AG04450 (cell line): ENCODE measurements around the gene CLSTN3. TPM values are rescaled to one million over a fixed set of nuclear protein-coding genes. Genes with fewer than 3 reads are reported as not detected.

Experiments
- CTCF ChIA-PET: fragments of 300-600, 350-600 bp; formaldehyde crosslinking; extraction: SDS; loops from one replicate; lab custom pipeline; 2022; ENCODE audit warnings: antibody characterized with exemption, inconsistent platforms; lab: Charles Lee
- POLR2A ChIA-PET: fragments of 350-600 bp; formaldehyde crosslinking; extraction: SDS; loops from one replicate; lab custom pipeline; 2021; ENCODE audit warnings: antibody characterized with exemption, inconsistent platforms; lab: Yijun Ruan, JAX
- DNase-seq: peaks from one replicate; pipeline ENCODE4 v3.0.0-alpha.2; 2011; ENCODE audit warnings: low read depth, low spot score
- H3K27ac ChIP-seq: one replicate; pipeline ENCODE4 v1.5.1; 2012; ENCODE audit warnings: low read depth, low read length, control low read depth
- H3K27me3 ChIP-seq: one replicate; pipeline ENCODE4 v1.6.0; 2012; ENCODE audit warnings: low read length; ENCODE audit not compliant: control insufficient read depth, insufficient read depth
- H3K4me3 ChIP-seq: 2 replicates; pipeline ENCODE4 v1.5.1; 2011; ENCODE audit warnings: mild to moderate bottlenecking, low read depth, low read length, control low read depth
- H3K9me3 ChIP-seq: 2 replicates; pipeline ENCODE4 v1.5.1; 2012; ENCODE audit warnings: low read length; ENCODE audit not compliant: control insufficient read depth, insufficient read depth
- polyA plus RNA-seq: library from polyadenylated mRNA; depleted of rRNA; stranded (reverse); fragments of >200 nt; gene quantifications from 2 replicates; pipeline ENCODE4 v1.2.3, GENCODE V29; 2011
- TF ChIP-seq, protein P1 (sequence below): IDR thresholded peaks from 2 replicates; pipeline ENCODE4 v1.5.1; 2011; ENCODE audit warnings: low read depth, low read length, control low read depth, inconsistent platforms

The CLSTN3 gene
- polyA plus RNA-seq, 1 experiment, result 22.3 TPM

DNA sequence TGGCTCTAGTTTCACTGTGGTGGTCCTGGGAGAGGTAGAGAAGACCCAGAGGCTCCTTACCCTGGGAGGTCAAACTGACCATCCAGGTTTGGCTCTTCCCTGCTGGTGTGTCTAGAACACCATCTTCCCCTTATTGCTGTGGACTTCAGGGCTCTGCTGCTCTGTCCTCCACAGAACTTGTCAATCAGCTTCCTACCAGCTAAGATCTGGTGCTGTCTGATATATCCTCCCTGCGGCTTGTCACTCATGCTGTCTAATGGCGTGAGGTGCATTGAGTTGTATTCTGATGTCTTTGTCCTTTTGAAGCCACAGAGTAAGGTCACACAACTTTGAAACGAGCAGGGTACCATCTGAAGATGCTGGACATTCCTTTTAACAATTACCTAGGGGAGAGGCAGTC, 14.0 kb upstream of the CLSTN3 start:
- H3K9me3 ChIP-seq, result no peaks in the 10 kb centered on the region
- H3K27me3 ChIP-seq, result no peaks in the 10 kb centered on the region
- ChIA-PET POLR2A (no interaction called here), CTCF (no interaction called here)
- no peak overlapping the region for H3K4me3 ChIP-seq
- H3K27ac ChIP-seq, result no peak overlapping the region
- no peak for DNase-seq
- TF ChIP-seq, protein P1, sequence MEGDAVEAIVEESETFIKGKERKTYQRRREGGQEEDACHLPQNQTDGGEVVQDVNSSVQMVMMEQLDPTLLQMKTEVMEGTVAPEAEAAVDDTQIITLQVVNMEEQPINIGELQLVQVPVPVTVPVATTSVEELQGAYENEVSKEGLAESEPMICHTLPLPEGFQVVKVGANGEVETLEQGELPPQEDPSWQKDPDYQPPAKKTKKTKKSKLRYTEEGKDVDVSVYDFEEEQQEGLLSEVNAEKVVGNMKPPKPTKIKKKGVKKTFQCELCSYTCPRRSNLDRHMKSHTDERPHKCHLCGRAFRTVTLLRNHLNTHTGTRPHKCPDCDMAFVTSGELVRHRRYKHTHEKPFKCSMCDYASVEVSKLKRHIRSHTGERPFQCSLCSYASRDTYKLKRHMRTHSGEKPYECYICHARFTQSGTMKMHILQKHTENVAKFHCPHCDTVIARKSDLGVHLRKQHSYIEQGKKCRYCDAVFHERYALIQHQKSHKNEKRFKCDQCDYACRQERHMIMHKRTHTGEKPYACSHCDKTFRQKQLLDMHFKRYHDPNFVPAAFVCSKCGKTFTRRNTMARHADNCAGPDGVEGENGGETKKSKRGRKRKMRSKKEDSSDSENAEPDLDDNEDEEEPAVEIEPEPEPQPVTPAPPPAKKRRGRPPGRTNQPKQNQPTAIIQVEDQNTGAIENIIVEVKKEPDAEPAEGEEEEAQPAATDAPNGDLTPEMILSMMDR, result no peak

DNA sequence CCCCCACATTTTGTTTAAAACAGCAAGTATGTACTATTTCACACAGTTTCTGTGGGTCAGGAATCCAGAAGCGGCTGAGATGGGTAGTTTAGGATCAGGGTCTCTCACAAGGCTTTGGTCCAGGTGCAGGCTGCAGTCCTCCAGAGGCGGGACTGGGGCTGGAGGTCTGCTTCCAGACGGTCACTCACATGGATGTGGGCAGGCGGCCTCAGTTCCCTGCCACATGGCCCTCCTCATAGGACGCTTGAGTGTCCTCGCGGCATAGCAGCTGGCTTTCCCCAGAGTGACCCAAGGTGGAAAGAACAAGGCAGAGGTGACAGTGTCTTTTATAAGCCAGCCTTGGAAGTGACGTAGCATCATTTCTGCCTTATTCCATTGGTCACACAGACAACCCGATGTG, 13.3 kb upstream of the CLSTN3 start:
- Histone ChIP-seq H3K4me3 (no peak overlapping the region), H3K9me3 (no peaks in the 10 kb centered on the region), H3K27me3 (no peaks in the 10 kb centered on the region), H3K27ac (no peak overlapping the region)
- TF ChIP-seq, protein P1, result no peak
- DNase-seq, result no peak
- CTCF ChIA-PET, result no interaction called here
- POLR2A ChIA-PET, result no interaction called here

DNA sequence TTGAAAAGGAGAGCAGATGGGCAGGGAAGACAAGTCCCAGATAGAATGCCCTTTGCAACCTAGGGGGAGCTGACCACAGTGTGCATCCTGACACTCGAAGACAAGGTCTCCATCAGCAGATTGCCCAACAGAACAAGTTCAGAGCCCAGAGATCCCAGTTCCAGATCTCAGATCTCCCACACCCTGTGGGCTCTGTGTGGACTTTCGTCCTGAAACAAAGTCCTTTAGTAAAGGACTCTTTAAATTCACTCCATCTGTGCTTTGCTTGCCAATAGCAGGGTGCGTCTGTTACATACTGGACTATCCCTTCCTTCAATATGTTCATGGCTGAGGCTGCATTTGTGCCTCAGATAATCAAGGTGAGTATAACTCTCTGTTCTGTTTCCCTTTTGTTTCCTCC, 12.5 kb upstream of the CLSTN3 start:
- Histone ChIP-seq H3K9me3 (no peaks in the 10 kb centered on the region), H3K27me3 (no peaks in the 10 kb centered on the region), H3K4me3 (no peak overlapping the region), H3K27ac (no peak overlapping the region)
- ChIA-PET CTCF (no interaction called here), POLR2A (no interaction called here)
- no peak for DNase-seq
- TF ChIP-seq, protein P1, result no peak

DNA sequence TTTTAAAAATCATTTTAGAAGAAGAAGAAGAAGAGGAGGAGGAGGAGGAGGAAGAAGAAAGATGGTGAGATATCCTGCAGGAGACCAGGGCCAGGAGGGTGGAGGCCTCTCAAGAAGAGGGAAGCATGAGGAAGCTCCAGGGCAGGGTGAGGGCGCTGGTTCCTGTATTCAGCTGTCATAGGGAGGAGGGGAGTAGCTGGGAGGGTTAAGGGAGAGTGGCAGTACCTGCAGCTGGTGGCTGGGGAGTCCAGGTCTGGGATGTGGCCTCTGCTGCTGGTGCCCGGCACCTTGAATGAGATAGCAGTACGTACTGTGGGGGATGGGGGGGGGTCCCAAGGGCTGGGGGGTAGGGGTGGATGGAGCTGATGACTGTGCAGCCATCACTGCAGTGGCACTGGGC, 11.3 kb upstream of the CLSTN3 start:
- H3K27ac ChIP-seq, result no peak overlapping the region
- CTCF ChIA-PET, result interaction anchor here (1.5 kb wide), 1 partner anchor 9 kb away, joined by 6 read pairs; no protein-coding TSS in a partner anchor
- H3K27me3 ChIP-seq, result no peaks in the 10 kb centered on the region
- DNase-seq, result no peak
- H3K4me3 ChIP-seq, result no peak overlapping the region
- H3K9me3 ChIP-seq, result no peaks in the 10 kb centered on the region
- TF ChIP-seq, protein P1, result no peak
- POLR2A ChIA-PET, result no interaction called here

DNA sequence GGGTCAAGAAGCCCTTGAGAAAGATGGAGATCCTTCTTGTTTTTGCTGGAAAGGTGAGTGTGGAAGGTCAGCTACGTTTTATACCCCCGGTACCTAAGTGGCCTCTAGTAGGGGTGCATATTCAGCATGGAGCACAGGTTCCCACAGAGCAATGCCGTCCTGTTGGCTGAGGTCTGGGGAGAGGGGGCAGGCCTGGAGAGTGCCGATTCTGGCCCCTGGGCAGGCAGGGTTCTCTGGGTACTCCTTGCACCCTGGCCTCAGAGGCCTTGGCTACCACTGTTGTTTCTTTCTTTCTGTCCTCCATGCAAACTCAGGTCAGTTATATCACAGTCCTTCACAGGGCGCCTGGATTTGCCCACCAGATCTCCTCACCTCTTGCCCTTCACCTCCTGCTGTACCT, 10.0 kb upstream of the CLSTN3 start:
- TF ChIP-seq, protein P1, result no peak
- H3K27ac ChIP-seq, result no peak overlapping the region
- no peak overlapping the region for H3K4me3 ChIP-seq
- no peak for DNase-seq
- no peaks in the 10 kb centered on the region for H3K9me3 ChIP-seq
- ChIA-PET CTCF (interaction anchor here (0.6 kb wide), 1 partner anchor 43 kb away, joined by 3 read pairs; no protein-coding TSS in a partner anchor), POLR2A (no interaction called here)
- no peaks in the 10 kb centered on the region for H3K27me3 ChIP-seq
